Fibroblast of peridontal ligament (primary cell): ENCODE results near the gene IFI27L1.

Source experiments
- DNase-seq: peaks from one replicate; pipeline ENCODE4 v3.0.0-alpha.2; 2010; ENCODE audit errors: extremely low read depth

IFI27L1 gene, protein sequence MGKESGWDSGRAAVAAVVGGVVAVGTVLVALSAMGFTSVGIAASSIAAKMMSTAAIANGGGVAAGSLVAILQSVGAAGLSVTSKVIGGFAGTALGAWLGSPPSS

DNA sequence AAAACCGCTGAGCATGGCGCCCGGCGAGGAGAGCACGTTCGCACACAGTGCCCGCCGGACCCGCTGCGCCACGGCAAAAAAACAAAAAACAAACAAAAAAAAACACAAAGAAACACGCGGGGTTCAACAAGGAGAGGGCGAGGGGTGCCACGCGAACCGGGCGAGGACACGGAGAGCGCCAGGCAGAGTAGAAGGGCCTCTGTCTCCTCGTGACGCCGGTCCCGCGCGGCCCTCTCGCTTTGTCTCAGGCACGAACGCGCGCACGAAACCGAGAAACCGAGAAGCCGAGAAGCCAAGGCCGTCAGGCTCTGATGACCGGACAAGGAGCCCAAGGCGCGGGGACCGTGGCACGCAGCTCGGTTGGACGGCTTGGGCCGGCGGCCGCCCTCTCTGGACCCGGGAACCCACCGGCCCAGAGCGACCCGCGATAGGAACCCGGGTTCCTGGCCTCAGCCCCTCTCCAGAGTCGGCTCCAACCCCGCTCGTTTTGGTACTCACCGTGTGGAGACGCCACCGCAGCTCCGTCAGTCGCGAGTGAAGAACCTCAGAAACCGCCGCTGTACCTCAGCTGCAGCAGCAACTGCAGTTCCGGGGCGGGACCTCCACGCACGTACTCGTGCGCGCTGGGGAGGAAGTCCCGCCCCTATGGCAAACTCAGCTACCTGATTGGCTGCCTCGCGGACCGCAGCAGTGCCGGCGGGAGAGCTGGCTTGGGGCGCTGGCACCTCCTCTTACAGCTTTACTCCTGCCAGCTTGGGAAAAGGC lies at the start of gene IFI27L1, which contains the start of gene DDX24:
Gene IFI27L1 (plus strand): TSS at position 690 of the 765 bp plus-strand sequence. CDS start 15,628 bp downstream, outside the sequence.
Gene DDX24 (minus strand): TSS at position 582 of the 765 bp plus-strand sequence. CDS start 1,460 bp downstream, outside the sequence.
- peak; percentile 92 for DNase-seq

DNA sequence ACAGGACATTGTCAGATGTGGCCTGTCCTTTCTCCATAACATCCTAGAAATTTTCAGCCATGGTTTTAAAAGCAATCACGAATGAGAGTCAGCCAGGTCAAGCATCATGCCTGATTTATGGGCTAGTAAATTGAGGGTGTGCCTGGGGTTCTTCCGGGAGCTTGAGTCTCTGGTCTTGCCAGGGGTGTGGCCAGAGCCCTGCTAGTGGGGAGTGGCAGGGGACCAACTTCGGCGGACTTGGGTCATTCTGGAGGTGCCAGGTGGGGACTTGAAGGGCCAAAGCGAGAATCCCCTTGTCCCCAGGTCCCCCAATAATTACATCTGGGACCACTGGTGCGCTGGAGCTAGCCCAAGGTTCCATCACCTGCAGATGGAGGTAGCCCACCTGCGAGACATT lies 49.2 kb upstream of the IFI27L1 start:
- no peak for DNase-seq

DNA sequence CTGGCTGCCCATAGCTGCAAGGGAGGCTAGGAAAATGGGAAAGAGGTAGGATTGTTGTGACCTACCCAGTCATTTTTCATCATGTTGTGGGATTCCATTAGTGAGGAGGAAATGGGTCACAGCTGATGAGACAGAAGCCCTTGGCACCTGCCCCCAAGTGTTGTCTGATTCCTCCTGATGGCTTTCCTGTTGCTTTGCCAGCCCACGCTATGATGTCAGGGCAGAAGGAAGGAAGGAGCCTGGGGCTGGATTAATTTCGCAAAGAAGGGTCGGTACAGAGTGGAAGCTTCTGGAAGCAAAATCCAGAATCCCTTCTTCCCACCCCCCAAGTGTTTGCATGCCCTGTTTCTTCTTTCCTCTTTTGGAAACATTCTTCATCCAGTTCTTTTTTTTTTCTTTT lies 46.2 kb upstream of the IFI27L1 start:
- DNase-seq = no peak

DNA sequence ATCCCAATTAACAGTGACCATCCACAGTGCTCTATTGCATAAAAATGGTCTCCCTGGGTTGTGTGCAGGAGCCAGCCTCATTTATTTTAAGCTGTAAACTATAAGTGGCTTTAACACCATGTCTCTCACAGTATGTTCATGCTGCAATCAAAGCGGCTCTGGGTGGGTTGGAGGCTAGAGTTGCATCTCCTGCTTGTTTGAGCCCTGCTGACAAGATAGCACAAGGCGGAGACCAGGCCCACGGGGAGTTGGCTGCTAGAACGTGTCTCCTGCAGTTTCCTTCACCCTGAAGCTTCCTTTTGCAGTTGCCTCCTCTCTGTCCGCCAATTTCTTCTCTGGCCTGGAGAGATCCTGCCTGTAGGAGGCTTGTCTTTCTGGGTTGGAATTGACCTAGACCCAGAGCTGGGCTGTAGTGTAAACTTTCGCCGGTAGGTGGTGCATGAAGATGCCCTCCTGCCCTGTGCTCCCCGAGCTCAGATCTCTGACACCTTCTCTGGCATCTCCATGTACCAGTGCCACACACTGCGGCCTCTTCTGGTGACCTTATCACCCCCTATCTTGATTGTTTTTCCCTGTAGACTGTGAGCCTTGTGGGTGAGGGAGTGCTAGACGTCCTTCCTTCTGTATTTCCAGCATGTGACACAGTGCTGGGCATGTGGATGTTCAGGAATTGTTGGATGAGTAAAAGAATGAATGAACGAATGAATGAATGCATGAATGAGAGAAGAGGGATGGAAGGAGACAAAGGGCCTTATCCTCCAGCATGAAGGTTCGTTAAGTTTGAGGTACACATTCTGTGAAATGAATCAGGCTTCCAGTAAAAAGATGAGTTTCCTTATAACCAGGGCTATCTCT lies 44.6 kb upstream of the IFI27L1 start:
- DNase-seq = peak; percentile 67

DNA sequence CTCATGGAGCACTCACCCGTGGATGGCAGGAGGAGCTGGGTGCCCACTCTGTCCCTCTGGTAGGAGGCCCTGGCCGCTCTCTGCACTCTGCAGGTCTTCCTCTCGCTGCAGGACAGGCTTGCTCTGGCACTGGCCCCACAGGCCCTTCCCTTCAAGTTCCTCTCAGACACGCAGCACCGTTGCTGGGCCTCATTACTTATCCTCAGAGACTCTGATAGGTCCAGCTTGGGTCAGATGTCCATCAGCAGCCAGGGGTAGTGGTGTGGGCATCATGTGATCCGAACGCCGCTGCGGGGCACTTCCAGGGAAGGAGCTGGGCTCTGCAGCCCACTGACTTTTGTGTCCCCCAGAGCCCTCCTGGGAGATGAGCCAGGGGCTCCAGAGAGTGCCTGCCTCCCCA lies 43.2 kb upstream of the IFI27L1 start:
- DNase-seq = no peak

DNA sequence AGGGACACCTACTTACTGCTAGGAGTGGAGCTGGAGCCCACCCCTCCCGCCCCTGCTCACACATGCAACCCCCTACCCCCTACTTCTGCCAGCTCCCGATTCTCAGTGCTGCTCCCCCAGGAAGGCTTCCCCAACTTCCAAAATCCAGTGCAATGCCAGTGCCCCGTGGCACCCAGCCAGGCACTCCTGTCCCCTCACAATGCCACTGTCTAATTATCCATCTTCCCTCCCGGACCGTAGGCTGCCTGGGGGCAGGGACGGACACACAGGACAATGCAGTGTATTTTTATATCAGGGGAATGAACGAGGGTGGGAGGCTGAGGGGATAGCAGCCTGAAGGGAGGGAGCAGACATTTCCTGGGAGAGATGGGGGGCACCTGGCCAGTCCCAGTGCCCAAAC lies 42.6 kb upstream of the IFI27L1 start:
- no peak for DNase-seq

DNA sequence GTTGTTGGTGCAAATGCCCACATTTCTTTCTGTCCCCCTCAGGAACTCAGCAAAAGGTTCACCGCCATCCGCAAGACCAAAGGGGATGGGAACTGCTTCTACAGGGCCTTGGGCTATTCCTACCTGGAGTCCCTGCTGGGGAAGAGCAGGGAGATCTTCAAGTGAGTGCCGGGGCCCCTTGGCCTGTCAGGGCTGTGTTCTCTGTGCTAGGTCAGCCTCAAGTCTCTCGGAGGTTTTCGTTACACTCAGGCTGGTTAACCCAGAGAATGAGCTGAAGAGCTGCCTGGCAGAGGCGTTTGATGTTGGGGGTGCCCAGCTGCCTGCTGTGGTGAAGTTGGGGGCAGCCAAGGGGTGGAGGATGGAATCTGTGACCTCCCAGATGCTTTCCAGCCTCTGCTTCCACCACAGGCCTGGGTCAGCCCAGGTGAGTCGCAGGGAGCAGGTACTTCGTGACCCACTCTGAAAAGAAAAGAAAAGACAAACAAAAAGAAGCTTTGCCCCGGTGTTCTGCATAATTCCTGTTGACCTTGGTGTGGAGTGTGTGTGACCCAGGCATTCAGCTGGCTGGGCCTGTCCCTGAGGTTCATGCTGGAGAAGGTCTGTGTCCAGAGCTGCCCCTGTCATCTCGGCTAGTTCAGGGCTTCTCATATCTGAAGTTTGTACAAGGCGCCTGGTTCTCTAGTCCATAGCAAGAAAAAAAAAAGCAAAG lies 42.0 kb upstream of the IFI27L1 start:
- DNase-seq = no peak

DNA sequence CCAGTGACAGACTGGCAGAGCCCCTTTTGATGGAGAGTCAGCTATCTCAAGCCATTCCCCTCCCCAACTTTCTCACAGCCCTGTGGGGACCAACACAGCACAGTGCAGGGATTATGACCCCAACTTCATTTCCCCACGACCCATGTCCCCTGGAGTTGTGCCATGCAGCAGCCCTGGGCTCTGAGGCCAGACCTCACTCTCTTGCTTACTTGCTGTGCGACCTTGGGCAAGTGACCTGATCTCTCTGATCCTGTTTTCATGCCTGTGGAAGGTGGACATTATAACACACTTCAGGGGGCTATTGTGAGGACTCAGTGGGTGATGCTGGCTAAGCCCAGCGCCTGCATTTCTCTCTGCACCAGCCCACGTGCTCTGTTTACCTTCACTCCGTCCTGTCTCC lies 40.9 kb upstream of the IFI27L1 start:
- DNase-seq = no peak

DNA sequence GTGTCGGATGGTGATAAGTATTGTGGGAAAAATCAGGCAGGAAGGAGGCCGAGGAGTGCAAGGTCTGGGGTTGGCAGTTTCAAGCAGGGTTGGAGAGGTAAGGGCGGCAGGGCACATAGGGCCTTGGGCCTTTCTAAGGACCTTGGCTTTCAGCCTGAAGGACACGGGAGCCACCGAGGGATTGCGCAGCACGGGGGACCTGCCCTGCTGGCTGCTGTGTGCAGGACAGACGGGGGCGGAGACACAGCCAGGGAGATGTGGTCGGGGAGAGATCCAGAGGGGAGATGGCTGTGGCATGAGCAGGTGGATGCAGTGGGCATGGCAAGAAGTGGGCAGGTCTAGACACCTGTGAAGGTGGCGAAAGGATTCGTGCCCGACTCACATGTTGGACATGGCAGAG lies 40.3 kb upstream of the IFI27L1 start:
- DNase-seq = no peak

DNA sequence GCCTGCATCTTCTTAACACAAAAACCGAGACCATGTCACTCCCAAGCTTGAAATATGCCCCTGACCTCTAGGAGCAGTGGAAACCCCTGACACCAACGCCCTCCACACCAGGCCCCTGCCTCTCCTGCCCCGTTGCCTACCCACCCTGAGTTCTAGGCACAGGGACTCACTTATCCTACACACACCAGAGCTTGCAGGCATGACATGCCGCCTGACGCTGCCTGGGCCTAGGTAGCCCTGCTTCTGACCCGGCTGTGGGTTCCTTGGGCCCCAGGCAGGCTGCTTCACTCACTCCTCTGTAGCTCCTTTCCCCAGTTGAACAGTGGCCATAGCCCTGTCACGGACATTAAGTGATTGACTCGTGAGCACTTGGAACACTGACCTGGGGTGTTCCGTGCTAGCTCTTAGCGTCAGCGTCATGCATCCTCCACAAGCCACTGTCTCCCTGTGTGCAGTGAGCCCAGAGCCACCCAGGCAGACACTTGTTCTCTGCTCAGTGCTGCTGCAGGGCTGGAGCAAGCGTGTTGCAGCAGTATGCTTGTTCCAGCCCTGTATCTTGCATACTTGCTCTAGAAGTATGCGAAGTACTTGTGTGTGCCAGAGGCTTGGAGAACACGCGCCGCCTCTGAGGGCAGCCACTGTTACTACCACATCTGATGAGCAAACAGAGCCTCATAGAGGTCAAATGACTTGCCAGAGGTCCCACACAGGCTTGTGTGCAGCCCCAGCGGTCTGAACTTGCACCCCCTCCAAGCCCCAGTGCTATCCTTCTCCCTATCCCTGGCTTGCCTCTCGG lies 39.4 kb upstream of the IFI27L1 start:
- peak; percentile 33 for DNase-seq

DNA sequence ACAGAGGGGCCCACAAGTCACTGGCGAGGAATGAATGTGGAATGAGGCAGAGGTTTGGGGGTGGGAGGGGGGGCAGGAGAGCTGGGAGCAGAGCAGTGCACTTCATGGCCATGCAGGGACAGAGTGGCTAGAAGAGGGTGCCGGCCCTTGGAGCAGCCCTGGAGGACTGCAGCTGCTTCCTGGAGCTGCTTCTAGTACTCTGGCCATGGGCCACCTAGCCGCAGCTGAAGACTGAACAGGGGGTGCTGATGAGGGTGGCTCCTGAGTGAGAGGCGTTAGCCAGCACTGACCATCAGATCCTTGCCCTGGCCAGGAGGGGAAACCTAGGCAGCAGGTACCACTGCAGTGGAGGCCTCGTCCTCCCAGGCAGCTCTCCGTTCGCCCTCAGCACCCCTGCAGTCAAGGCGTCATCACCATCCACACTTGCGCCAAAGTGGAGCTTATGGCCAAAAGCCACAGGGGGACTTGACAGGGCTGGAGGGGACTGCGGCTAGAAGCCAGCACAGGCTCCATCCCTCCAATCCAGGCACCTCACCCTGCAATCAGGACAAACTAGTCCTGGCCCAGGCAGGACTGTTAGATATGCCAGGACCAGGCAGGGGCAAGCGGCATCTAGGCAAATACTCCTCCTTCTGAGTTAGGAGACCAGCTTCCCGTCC lies 38.5 kb upstream of the IFI27L1 start:
- DNase-seq = no peak

DNA sequence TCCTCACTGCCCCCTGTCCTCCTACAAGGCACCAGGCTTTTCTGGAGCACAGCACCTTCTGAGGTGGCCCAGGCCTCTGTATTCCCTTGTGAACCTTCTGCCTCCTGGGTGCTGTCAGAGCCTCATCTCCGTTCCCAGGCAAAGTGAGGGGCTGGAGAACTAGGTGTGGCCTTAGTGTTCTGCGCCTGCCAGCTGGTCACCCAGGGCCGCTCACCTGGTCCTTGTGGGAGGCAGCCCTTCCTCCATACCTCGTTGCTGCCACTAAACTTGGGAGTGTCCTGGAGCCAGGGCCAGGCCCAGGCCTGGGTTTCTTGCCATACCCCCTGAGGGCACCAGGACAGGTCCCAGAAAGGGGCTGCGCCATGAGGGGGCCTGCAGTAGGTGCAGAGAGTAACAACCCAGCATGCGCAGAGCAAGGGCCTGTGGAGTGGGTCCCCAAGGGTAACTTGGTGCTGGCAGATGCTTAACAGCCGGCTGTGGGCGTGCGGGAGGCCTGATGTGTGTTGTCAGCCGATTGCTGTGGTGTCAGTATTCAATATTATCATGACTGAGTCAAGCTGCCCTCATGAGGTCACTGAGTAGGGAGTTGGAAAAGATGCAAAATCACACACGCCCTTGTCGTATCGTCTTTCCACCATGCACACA lies 37.9 kb upstream of the IFI27L1 start:
- peak; percentile 22 for DNase-seq

DNA sequence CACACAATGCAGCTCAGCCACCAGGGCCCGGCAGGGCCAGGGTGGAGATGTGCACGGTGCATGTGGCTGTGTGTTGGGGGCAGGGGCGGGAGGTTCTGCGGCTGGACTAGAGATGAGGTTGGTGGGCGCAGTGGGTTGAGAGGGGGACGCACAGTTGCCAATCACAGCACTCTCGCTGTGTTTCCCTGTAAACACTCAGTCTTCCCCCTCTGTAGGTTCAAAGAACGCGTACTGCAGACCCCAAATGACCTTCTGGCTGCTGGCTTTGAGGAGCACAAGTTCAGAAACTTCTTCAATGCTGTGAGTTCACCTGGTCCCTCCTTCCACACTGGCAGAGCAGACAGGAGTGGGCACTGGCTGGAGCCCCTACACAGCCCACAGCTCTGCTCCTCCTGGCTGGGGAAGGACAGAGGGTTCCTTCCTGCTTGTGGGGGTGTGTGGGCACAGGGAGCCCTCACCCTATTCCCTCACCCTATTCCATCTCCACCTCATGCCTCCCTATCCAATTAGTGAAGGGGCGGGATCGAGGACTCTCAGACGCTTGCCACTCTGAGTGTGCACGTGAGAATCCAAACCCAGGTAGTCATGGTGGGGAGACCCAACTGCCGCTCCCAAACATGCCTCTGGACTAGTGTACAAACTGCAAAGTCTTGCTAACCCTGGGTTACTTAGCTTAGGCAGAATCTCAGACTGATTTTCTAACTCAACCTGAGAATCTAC lies 37.2 kb upstream of the IFI27L1 start:
- no peak for DNase-seq

DNA sequence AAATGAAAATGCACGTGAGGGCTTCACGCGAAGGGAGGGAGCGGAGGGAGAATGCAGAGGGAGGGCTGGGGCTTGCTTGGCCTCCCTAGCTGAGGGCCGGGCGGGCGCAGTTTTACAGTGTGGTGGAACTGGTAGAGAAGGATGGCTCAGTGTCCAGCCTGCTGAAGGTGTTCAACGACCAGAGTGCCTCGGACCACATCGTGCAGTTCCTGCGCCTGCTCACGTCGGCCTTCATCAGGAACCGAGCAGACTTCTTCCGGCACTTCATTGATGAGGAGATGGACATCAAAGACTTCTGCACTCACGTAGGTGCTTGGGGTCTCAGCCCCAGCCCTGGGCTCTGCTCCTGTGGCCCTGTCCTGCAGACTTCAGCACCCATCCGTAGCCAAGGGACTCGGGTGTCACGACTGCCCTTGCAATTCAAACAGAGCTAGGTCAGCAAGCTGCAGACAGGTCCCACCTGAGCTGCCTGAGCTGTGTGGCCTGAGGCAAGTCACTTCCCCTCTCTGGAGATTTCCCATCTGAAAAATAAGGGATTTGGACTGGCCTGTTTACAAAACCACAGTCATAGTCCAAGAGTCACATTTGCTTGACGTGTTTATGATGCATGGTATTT lies 36.5 kb upstream of the IFI27L1 start:
- no peak for DNase-seq

DNA sequence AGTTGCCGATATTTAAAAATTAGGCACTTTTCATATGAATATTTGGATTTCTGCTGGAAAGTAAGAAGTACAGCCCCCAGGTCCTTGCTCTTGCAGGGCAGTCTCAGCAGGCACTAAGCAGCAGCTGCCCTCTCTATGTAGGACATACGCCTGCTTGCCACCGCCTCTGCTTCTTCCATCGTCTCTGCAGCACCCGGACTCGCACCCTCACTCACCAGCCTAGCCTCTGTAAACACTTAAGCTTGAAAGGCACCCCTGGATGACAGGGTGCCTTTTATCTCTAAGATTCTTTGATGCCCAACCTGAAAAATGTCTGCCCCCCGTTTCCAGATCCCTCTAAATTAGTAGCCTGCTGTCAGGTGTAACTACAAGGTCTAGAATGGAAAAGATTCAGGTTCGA lies 36.0 kb upstream of the IFI27L1 start:
- DNase-seq = no peak

DNA sequence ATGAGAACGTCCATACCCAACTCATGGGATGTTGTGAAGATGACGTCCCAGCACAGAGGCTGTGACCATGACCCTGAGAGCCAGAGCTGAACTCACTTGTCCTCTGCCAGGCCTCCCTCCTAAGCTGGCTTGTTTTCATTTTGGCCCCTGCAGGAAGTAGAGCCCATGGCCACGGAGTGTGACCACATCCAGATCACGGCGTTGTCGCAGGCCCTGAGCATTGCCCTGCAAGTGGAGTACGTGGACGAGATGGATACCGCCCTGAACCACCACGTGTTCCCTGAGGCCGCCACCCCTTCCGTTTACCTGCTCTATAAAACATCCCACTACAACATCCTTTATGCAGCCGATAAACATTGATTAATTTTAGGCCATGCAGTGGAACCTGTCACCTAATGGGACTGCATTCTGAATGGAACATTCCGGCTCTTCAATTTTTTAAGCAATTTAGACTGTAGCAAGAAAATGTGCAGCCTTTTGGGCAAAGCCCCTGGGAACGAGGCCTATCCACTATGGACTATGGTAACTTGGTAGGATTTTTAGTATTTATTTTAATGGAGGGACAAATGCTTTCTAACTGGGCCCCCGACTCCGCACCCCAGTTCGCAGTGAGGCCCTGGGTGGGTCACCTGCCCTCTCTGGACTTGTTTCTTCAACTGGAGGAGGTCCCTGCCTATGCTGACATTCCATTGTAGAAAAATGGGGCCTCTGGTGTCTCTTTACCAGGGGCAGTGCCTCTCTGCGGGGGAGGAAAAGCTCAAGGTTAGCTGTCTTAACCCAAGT lies 35.4 kb upstream of the IFI27L1 start:
- no peak for DNase-seq

DNA sequence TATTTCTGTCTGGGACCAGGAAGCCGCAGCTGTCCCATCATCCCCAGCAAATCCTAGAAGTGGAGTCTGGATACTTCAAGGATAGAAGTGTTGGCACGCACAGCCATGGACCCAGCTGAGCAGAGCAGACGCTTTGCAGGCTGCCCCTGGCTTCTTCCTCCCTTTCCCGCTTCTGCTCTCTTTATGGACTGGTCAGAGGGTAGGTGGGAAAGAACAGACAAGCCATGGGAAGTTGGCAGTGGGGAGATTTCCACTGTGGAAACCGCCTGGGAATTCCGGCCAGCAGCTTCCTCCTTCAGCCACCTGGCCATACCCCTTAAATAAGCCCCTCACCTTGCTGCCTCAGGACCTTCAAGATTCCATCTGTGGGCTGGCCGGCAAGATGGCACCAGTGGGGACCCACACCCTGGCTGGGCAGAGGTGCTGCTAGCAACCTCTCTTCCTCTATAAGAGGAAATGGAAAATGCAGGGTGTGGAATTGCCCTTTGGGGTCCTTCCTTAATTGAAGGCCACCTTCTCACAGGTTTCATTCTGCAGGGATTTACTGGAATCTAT lies 34.3 kb upstream of the IFI27L1 start:
- DNase-seq = no peak

DNA sequence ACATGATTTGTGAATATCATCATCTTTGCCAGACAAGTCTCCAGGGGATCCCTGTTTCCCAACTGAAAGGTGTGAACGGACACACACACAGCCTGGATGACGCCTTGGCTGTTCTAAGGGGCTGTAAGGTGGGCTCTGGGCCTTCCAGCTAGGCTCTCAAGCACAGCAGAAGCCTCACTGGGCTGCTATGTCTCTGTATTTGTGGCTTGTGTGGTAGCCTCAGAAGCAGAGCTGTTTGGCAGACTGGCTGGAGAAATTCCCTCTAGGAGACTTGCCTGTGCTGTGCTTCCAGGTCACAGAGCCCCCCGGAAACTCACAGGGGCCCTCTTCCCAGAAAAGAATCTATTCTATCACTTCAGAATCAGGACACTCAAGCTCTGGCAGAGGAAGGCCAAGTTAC lies 33.5 kb upstream of the IFI27L1 start:
- no peak for DNase-seq
